IMR-90 (cell line): ENCODE results near the gene TIMM21. TPM values are rescaled to one million over a fixed set of nuclear protein-coding genes. Genes with fewer than 3 reads are reported as not detected.

Experiments used
- ATAC-seq: fragments of 200-7000 bp; cut with Tn5 transposase; 2 replicates; pipeline ENCODE4 v1.9.1; 2020; ENCODE audit warnings: low read depth, mild to moderate bottlenecking, moderate library complexity
- BruUV-seq: library from RNA; stranded (reverse); fragments of 400-500 nt; replicated peaks from 2 replicates; lab custom pipeline; 2021; lab: Mats Ljungman, UMichigan
- CTCF ChIA-PET: fragments of 300-600 bp; formaldehyde crosslinking; extraction: SDS; loops from one replicate; lab custom pipeline; 2021; ENCODE audit warnings: antibody characterized with exemption; lab: Yijun Ruan, JAX
- POLR2A ChIA-PET: fragments of 300-600 bp; sonication (Branson Sonifier 250); formaldehyde crosslinking; loops from one replicate; lab custom pipeline; 2022; ENCODE audit warnings: antibody characterized with exemption; ENCODE audit not compliant: unreplicated experiment; lab: Charles Lee
- DNase-seq: peaks from one replicate; pipeline ENCODE4 v3.0.0; 2013
- H2AFZ ChIP-seq: replicated peaks from 2 replicates; pipeline ENCODE3; 2013; ENCODE audit warnings: low read length, mild to moderate bottlenecking; ENCODE audit not compliant: poor library complexity
- H2AK5ac ChIP-seq: 2 replicates; pipeline ENCODE4 v1.6.1; 2013; ENCODE audit warnings: low read depth, low read length, inconsistent platforms
- H2AK9ac ChIP-seq: replicated peaks from 2 replicates; pipeline ENCODE3; 2013; ENCODE audit warnings: mild to moderate bottlenecking, low read depth, low read length, moderate library complexity; ENCODE audit not compliant: poor library complexity
- H2BK120ac ChIP-seq: 2 replicates; pipeline ENCODE4 v1.6.1; 2013; ENCODE audit warnings: low read depth, low read length, inconsistent platforms
- H2BK15ac ChIP-seq: 3 replicates; pipeline ENCODE4 v1.6.1; 2013; ENCODE audit warnings: low read depth, low read length, inconsistent platforms
- H2BK20ac ChIP-seq: 2 replicates; pipeline ENCODE4 v1.6.1; 2013; ENCODE audit warnings: low read depth, mild to moderate bottlenecking, inconsistent platforms, low read length, moderate library complexity
- H2BK5ac ChIP-seq: 2 replicates; pipeline ENCODE4 v1.6.1; 2013; ENCODE audit warnings: mild to moderate bottlenecking, low read depth, low read length, inconsistent platforms; ENCODE audit not compliant: poor library complexity, severe bottlenecking
- H3K14ac ChIP-seq: replicated peaks from 2 replicates; pipeline ENCODE4 v1.6.1; 2013; ENCODE audit warnings: low read depth, low read length, inconsistent platforms
- H3K18ac ChIP-seq: 2 replicates; pipeline ENCODE4 v1.6.1; 2013; ENCODE audit warnings: low read depth, low read length, control low read depth
- H3K23ac ChIP-seq: 2 replicates; pipeline ENCODE4 v1.6.1; 2013; ENCODE audit warnings: low read depth, low read length, inconsistent platforms
- H3K27ac ChIP-seq: 2 replicates; pipeline ENCODE4 v1.5.1; 2013; ENCODE audit warnings: mild to moderate bottlenecking, control low read depth, low read length; ENCODE audit not compliant: insufficient read depth
- H3K27me3 ChIP-seq: 2 replicates; pipeline ENCODE4 v1.6.1; 2013; ENCODE audit warnings: low read length; ENCODE audit not compliant: control insufficient read depth, insufficient read depth
- H3K36me3 ChIP-seq: 2 replicates; pipeline ENCODE4 v1.6.1; 2013; ENCODE audit warnings: low read length, mixed read lengths; ENCODE audit not compliant: control insufficient read depth, insufficient read depth
- H3K4ac ChIP-seq: 2 replicates; pipeline ENCODE4 v1.6.1; 2013; ENCODE audit warnings: low read depth, low read length, inconsistent platforms
- H3K4me1 ChIP-seq: 2 replicates; pipeline ENCODE4 v1.6.1; 2013; ENCODE audit warnings: low read length, mixed read lengths; ENCODE audit not compliant: control insufficient read depth, insufficient read depth
- H3K4me2 ChIP-seq: 2 replicates; pipeline ENCODE4 v1.6.1; 2013; ENCODE audit warnings: low read depth, mild to moderate bottlenecking, control low read depth, low read length, moderate library complexity
- H3K4me3 ChIP-seq: 2 replicates; pipeline ENCODE4 v1.5.1; 2013; ENCODE audit warnings: low read depth, mild to moderate bottlenecking, control low read depth, low read length, moderate library complexity; ENCODE audit not compliant: insufficient read depth
- H3K56ac ChIP-seq: 2 replicates; pipeline ENCODE4 v1.6.1; 2013; ENCODE audit warnings: low read length, inconsistent platforms; ENCODE audit not compliant: insufficient read depth; ENCODE audit errors: extremely low read depth
- H3K79me1 ChIP-seq, 2 experiments: 2 replicates each; pipeline ENCODE4 v1.6.1; 2013; ENCODE audit warnings: low read length in 2 of 2, inconsistent platforms in 1 of 2, low read depth in 1 of 2
- H3K9ac ChIP-seq: 2 replicates; pipeline ENCODE4 v1.6.1; 2013; ENCODE audit warnings: low read depth, low read length, control low read depth
- H3K9me1 ChIP-seq: 2 replicates; pipeline ENCODE4 v1.6.1; 2013; ENCODE audit warnings: low read length, inconsistent platforms; ENCODE audit not compliant: insufficient read depth
- H3K9me3 ChIP-seq: 2 replicates; pipeline ENCODE4 v1.6.1; 2013; ENCODE audit warnings: low read length; ENCODE audit not compliant: control insufficient read depth, insufficient read depth
- H4K20me1 ChIP-seq: 2 replicates; pipeline ENCODE4 v1.6.1; 2013; ENCODE audit warnings: low read length, inconsistent platforms; ENCODE audit not compliant: insufficient read depth
- H4K5ac ChIP-seq: 2 replicates; pipeline ENCODE4 v1.6.1; 2013; ENCODE audit warnings: mild to moderate bottlenecking, low read depth, low read length, control low read depth
- H4K8ac ChIP-seq, 2 experiments: 2 replicates each; pipeline ENCODE4 v1.6.1; 2013; ENCODE audit warnings: low read depth in 2 of 2, low read length in 2 of 2, control low read depth in 1 of 2, inconsistent platforms in 1 of 2
- H4K91ac ChIP-seq: 2 replicates; pipeline ENCODE4 v1.6.1; 2013; ENCODE audit warnings: low read depth, low read length, inconsistent platforms; ENCODE audit not compliant: insufficient read depth
- BHLHE40 ChIP-seq: fragments of 150-350 bp; IDR thresholded peaks from 2 replicates; pipeline ENCODE4 v1.6.1; 2016; ENCODE audit warnings: mild to moderate bottlenecking, low read depth, low read length
- CEBPB ChIP-seq: IDR thresholded peaks from 2 replicates; pipeline ENCODE4 v1.6.1; 2012; ENCODE audit warnings: low read depth, low read length, improper control_type of control experiment
- CTCF ChIP-seq: conservative IDR thresholded peaks from 2 replicates; pipeline ENCODE4 v1.5.1; 2012; ENCODE audit warnings: mild to moderate bottlenecking, low read depth, low read length, improper control_type of control experiment
- ELK1 ChIP-seq: fragments of 150-350 bp; IDR thresholded peaks from 2 replicates; pipeline ENCODE4 v1.6.1; 2016; ENCODE audit warnings: low read depth, mild to moderate bottlenecking, low read length, moderate library complexity, borderline replicate concordance
- MAZ ChIP-seq: IDR thresholded peaks from 2 replicates; pipeline ENCODE4 v1.6.1; 2012; ENCODE audit warnings: low read depth, mild to moderate bottlenecking, low read length, improper control_type of control experiment, moderate library complexity, borderline replicate concordance
- MXI1 ChIP-seq: IDR thresholded peaks from 2 replicates; pipeline ENCODE4 v1.6.1; 2012; ENCODE audit warnings: low read depth, mild to moderate bottlenecking, low read length, moderate library complexity, borderline replicate concordance
- POLR2A ChIP-seq: IDR thresholded peaks from 2 replicates; pipeline ENCODE4 v1.6.1; 2012; ENCODE audit warnings: mild to moderate bottlenecking, low read depth, low read length
- RCOR1 ChIP-seq: IDR thresholded peaks from 2 replicates; pipeline ENCODE4 v1.6.1; 2012; ENCODE audit warnings: mild to moderate bottlenecking, low read length, improper control_type of control experiment; ENCODE audit not compliant: insufficient replicate concordance
- SMC3 ChIP-seq: fragments of 150-350 bp; IDR thresholded peaks from 2 replicates; pipeline ENCODE4 v1.6.1; 2016; ENCODE audit warnings: low read depth, mild to moderate bottlenecking, antibody characterized with exemption, low read length, moderate library complexity
- WGBS, 2 experiments: methylation state at CpG; one replicate each; pipeline versions ENCODE4 v1.1.5 to v1.1.7; 2013; ENCODE audit warnings: missing lambda C conversion rate in 2 of 2; ENCODE audit not compliant: insufficient read length in 1 of 2; ENCODE audit errors: extremely low coverage in 2 of 2; 5-methylcytosine and 5-hydroxymethylcytosine counted together
- dilution Hi-C: fragments of 300-500 bp; cut with HindIII; formaldehyde crosslinking; loops from one replicate; pipeline ENCODE4 v1.14.3; 2018; ENCODE audit warnings: low sequenced_read_pairs; ENCODE audit not compliant: unreplicated experiment
- in situ Hi-C: fragments of 300-500 bp; cut with MboI; formaldehyde crosslinking; loops from 3 replicates; pipeline ENCODE4 v1.14.3; 2019; ENCODE audit warnings: low sequenced_read_pairs, inconsistent platforms, mixed read lengths
- intact Hi-C: fragments of 100-400 bp; cut with micrococcal nuclease; formaldehyde crosslinking; loops from 2 replicates; pipeline ENCODE4 v1.10.0; 2022
- polyA plus RNA-seq, 3 experiments: library from polyadenylated mRNA; depleted of rRNA; stranded (reverse); fragments of >200 nt; gene quantifications; 2 replicates each; pipeline ENCODE4 v1.2.3, GENCODE V29; 2012; ENCODE audit warnings: low replicate concordance in 1 of 3
- total RNA-seq: library from RNA; depleted of rRNA; stranded (reverse); fragments of >200 nt; gene quantifications from 2 replicates; pipeline ENCODE4 v1.2.3, GENCODE V29; 2012

Gene TIMM21
- total and polyA plus RNA-seq, 2 of the 4 experiments (the other 2 are of a cell fraction): 42.8 to 52.7 TPM

GRCh38 chr18:74153793-74154192 is 5.5 kb downstream of the TIMM21 start:
- in situ Hi-C loops: no loop called here
- POLR2A ChIA-PET: no interaction called here
- ATAC-seq (no peak), DNase-seq (no peak)
- no peak overlapping the region for H3K23ac ChIP-seq
- no peaks in the 10 kb centered on the region for H4K20me1 ChIP-seq
- dilution Hi-C loops: no loop called here
- H3K9me3 ChIP-seq: no peaks in the 10 kb centered on the region
- H3K14ac ChIP-seq: no peak overlapping the region
- H2BK5ac ChIP-seq: no peak overlapping the region
- H3K4me3 ChIP-seq: no peak overlapping the region
- H4K91ac ChIP-seq: no peak overlapping the region
- H2BK20ac ChIP-seq: no peak overlapping the region
- H3K27ac ChIP-seq: no peak overlapping the region
- H3K18ac ChIP-seq: no peak overlapping the region
- H2BK15ac ChIP-seq: no peak overlapping the region
- no peak overlapping the region for H2AFZ ChIP-seq
- H3K9ac ChIP-seq: no peak overlapping the region
- H3K56ac ChIP-seq: no peak overlapping the region
- H4K5ac ChIP-seq: no peak overlapping the region
- H3K36me3 ChIP-seq: peaks cover 12% of the 10 kb centered on the region
- no TSS peak for BruUV-seq
- no peak overlapping the region for H2AK9ac ChIP-seq
- intact Hi-C loops: no loop called here
- no peak overlapping the region for H3K4ac ChIP-seq
- WGBS, 2 experiments: no CpG with 5 or more reads among the region's 4 CpGs
- no peak overlapping the region for H2AK5ac ChIP-seq
- no peak overlapping the region for H3K4me2 ChIP-seq
- no peak overlapping the region for H4K8ac ChIP-seq
- H3K27me3 ChIP-seq: no peaks in the 10 kb centered on the region
- CTCF ChIA-PET: interaction anchor here (1.9 kb wide), 1 partner anchor 71 kb away, joined by 5 read pairs; no protein-coding TSS in a partner anchor
- peaks cover 21 to 41% of the 10 kb centered on the region in 2 experiments for H3K79me1 ChIP-seq
- peaks cover 8% of the 10 kb centered on the region for H3K9me1 ChIP-seq
- peaks cover 3% of the 10 kb centered on the region for H3K4me1 ChIP-seq
- TF ChIP-seq SMC3: no peak
- TF ChIP-seq ELK1: no peak
- TF ChIP-seq RCOR1: no peak
- TF ChIP-seq CTCF: no peak
- no peak for TF ChIP-seq MAZ
- no peak for TF ChIP-seq CEBPB
- no peak for TF ChIP-seq POLR2A
- no peak for TF ChIP-seq BHLHE40
- TF ChIP-seq MXI1: no peak
- no peak overlapping the region for H2BK120ac ChIP-seq
